ENCODE measurements around the gene OR12D3. TPM values are rescaled to one million over a fixed set of nuclear protein-coding genes. Genes with fewer than 3 reads are reported as not detected.

Gene OR12D3
- polyA plus RNA-seq, 2 of the 4 experiments (the other 2 are of a cell fraction): not detected

DNA sequence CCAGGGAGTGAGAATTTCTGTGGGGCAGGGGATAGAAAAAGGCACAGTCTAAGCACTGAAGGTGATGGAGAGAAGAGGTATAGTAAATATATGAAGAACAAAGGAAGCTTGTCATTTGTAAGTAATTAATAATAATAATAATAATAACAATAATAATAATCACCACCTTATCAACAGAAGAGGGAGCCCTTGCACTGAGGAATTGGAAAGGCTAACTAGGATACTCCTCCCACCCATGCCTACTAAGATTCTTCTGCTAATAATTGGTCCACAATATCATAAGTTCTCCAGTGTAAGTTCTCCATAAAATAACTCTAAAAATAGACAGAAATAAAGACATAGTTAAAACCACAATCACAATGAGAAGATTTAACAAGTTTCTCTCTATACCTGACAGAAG is 912 bp upstream of the OR12D3 start:
- H3K9me3 ChIP-seq: no peaks in the 10 kb centered on the region
- H3K4me2 ChIP-seq: no peak overlapping the region
- CTCF ChIA-PET: interaction anchor here (0.8 to 2.1 kb wide), 2 partner anchors 212 to 278 kb away, joined by 4 to 7 read pairs; no protein-coding TSS in a partner anchor
- H3K4me1 ChIP-seq: no peaks in the 10 kb centered on the region
- POLR2A ChIA-PET: no interaction called here
- H3K27ac ChIP-seq: no peak overlapping the region
- peak in 1 of 2 experiments; percentile 4 for DNase-seq (ENCODE audit: low read depth in 1 of 2, low spot score in 1 of 2)
- TF ChIP-seq CHD4 (IDR thresholded peaks at IDR 0.05; ENCODE audit: borderline replicate concordance) (no peak), RAD21 (conservative IDR thresholded peaks at IDR 0.05 in 1 of 2, IDR thresholded peaks at IDR 0.05 in 1 of 2) (peak; percentile 19 to 22; a peak in 2 of 5 replicates)
- H3K4me3 ChIP-seq: no peak overlapping the region
- no peak for ATAC-seq
- no peak for FAIRE-seq

DNA sequence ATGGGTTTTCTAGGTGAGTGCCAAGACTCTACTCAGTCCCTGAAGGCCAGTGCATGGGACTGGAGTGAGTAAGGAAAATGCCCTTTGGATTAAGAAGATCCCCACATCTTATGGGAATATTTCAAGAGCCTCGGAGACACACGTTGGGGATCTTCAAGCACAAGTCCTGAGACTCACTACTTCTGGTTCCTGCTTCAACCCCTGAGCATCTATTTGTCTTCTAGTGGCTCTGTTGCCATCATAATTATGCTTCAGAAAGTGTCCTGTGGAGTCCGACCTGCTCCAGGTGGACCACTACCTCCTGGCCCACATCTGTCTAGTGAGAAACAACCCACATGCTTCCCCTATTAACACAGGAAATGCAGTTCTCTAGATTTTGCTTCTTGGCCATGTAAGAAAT is 6.3 kb downstream of the OR12D3 start, which contains the start of gene OR5V1:
Gene OR5V1 (minus strand): TSS at position 101 of the 400 bp plus-strand sequence. CDS start 12,670 bp downstream, outside the sequence.
- H3K4me3 ChIP-seq: no peak within 1 kb of the TSS
- 2% methylated on average over 3 of the region's 3 CpGs for WGBS (ENCODE audit: missing lambda C conversion rate)
- H3K9me3 ChIP-seq: no peaks in the 10 kb centered on the region
- no peaks in the 10 kb centered on the region for H3K4me1 ChIP-seq
- DNase-seq (ENCODE audit: low read depth in 1 of 2, low spot score in 1 of 2): no peak
- no peak for TF ChIP-seq ESRRA (IDR thresholded peaks at IDR 0.05; ENCODE audit: borderline replicate concordance, low read length)
- no peak for TF ChIP-seq RFX5 (IDR thresholded peaks at IDR 0.05)
- TF ChIP-seq CBX8 (IDR thresholded peaks at IDR 0.05): no peak
- no peak for TF ChIP-seq MAZ (IDR thresholded peaks at IDR 0.05; ENCODE audit: borderline replicate concordance, low read depth, low read length)
- TF ChIP-seq HOXB13 (CRISPR knock-in tag; IDR thresholded peaks at IDR 0.05; ENCODE audit: low read depth): no peak
- no peak for TF ChIP-seq CHD4 (IDR thresholded peaks at IDR 0.05; ENCODE audit: borderline replicate concordance)
- no peak for TF ChIP-seq JUNB (IDR thresholded peaks at IDR 0.05)
- no peak for TF ChIP-seq CHD2 (IDR thresholded peaks at IDR 0.05; ENCODE audit: low read length, partially characterized antibody)
- ATAC-seq: no peak
- no peak within 1 kb of the TSS for H3K27ac ChIP-seq
- ChIA-PET POLR2A (no interaction called here), CTCF (interaction anchor here (1.4 kb wide), 1 partner anchor 8 kb away, joined by 4 read pairs; no protein-coding TSS in a partner anchor)
- no peak for FAIRE-seq
- H3K4me2 ChIP-seq: no peak within 1 kb of the TSS

DNA sequence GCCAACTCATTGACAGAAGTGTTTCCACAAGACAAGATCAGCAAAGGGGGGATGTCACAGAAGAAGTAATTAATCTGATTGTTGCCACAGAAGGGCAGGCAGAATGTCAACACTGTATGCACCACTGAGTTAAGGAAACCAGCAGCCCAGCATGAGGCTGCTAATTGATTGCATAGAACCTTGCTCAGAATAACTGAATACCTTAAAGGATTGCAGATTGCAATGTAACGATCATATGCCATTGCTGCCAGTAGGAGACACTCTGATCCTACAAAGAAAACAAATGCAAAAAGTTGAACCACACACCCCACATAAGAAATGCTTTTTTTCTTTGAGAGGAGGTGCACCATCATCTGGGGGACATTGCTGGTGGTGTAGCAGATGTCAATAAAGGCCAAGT is 19.5 kb downstream of the OR12D3 start:
- Histone ChIP-seq H3K4me2 (no peak overlapping the region), H3K9me3 (no peaks in the 10 kb centered on the region), H3K4me3 (no peak overlapping the region), H3K27ac (no peak overlapping the region), H3K4me1 (no peaks in the 10 kb centered on the region)
- ChIA-PET POLR2A (no interaction called here), CTCF (no interaction called here)
- FAIRE-seq (no peak), ATAC-seq (no peak), DNase-seq (ENCODE audit: low read depth in 1 of 2, low spot score in 1 of 2) (no peak)
- no peak for TF ChIP-seq PHF8 (IDR thresholded peaks at IDR 0.05; ENCODE audit: borderline replicate concordance, low read depth)
- TF ChIP-seq EP300 (IDR thresholded peaks at IDR 0.05): no peak
- TF ChIP-seq ESRRA (IDR thresholded peaks at IDR 0.05; ENCODE audit: borderline replicate concordance, low read length): no peak
- TF ChIP-seq KDM1A (IDR thresholded peaks at IDR 0.05; ENCODE audit: low read depth): no peak
- TF ChIP-seq, protein P1, sequence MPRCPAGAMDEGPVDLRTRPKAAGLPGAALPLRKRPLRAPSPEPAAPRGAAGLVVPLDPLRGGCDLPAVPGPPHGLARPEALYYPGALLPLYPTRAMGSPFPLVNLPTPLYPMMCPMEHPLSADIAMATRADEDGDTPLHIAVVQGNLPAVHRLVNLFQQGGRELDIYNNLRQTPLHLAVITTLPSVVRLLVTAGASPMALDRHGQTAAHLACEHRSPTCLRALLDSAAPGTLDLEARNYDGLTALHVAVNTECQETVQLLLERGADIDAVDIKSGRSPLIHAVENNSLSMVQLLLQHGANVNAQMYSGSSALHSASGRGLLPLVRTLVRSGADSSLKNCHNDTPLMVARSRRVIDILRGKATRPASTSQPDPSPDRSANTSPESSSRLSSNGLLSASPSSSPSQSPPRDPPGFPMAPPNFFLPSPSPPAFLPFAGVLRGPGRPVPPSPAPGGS (IDR thresholded peaks at IDR 0.05): no peak
- no peak for TF ChIP-seq FOSB (CRISPR knock-in tag; IDR thresholded peaks at IDR 0.05)
- no peak for TF ChIP-seq EHF (CRISPR knock-in tag; IDR thresholded peaks at IDR 0.05)
- TF ChIP-seq, protein P2, sequence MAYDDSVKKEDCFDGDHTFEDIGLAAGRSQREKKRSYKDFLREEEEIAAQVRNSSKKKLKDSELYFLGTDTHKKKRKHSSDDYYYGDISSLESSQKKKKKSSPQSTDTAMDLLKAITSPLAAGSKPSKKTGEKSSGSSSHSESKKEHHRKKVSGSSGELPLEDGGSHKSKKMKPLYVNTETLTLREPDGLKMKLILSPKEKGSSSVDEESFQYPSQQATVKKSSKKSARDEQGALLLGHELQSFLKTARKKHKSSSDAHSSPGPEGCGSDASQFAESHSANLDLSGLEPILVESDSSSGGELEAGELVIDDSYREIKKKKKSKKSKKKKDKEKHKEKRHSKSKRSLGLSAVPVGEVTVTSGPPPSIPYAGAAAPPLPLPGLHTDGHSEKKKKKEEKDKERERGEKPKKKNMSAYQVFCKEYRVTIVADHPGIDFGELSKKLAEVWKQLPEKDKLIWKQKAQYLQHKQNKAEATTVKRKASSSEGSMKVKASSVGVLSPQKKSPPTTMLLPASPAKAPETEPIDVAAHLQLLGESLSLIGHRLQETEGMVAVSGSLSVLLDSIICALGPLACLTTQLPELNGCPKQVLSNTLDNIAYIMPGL (CRISPR knock-in tag; IDR thresholded peaks at IDR 0.05; ENCODE audit: borderline replicate concordance): no peak
- TF ChIP-seq KDM5A (IDR thresholded peaks at IDR 0.05): no peak
- no peak for TF ChIP-seq MAZ (IDR thresholded peaks at IDR 0.05; ENCODE audit: borderline replicate concordance, low read depth, low read length)
- no peak for TF ChIP-seq CHD2 (IDR thresholded peaks at IDR 0.05; ENCODE audit: low read length, partially characterized antibody)
- TF ChIP-seq ZSCAN20 (CRISPR knock-in tag; IDR thresholded peaks at IDR 0.05): no peak
- no peak for TF ChIP-seq RARB (CRISPR knock-in tag; IDR thresholded peaks at IDR 0.05)
- TF ChIP-seq CHD4 (IDR thresholded peaks at IDR 0.05; ENCODE audit: borderline replicate concordance): no peak
- no peak for TF ChIP-seq HEYL (CRISPR knock-in tag; IDR thresholded peaks at IDR 0.05)
- TF ChIP-seq, protein P3, sequence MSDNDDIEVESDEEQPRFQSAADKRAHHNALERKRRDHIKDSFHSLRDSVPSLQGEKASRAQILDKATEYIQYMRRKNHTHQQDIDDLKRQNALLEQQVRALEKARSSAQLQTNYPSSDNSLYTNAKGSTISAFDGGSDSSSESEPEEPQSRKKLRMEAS (IDR thresholded peaks at IDR 0.05): no peak
- TF ChIP-seq TFCP2L1 (CRISPR knock-in tag; IDR thresholded peaks at IDR 0.05): no peak
- TF ChIP-seq RAD21 (conservative IDR thresholded peaks at IDR 0.05 in 1 of 2, IDR thresholded peaks at IDR 0.05 in 1 of 2): no peak
- TF ChIP-seq, protein P4, sequence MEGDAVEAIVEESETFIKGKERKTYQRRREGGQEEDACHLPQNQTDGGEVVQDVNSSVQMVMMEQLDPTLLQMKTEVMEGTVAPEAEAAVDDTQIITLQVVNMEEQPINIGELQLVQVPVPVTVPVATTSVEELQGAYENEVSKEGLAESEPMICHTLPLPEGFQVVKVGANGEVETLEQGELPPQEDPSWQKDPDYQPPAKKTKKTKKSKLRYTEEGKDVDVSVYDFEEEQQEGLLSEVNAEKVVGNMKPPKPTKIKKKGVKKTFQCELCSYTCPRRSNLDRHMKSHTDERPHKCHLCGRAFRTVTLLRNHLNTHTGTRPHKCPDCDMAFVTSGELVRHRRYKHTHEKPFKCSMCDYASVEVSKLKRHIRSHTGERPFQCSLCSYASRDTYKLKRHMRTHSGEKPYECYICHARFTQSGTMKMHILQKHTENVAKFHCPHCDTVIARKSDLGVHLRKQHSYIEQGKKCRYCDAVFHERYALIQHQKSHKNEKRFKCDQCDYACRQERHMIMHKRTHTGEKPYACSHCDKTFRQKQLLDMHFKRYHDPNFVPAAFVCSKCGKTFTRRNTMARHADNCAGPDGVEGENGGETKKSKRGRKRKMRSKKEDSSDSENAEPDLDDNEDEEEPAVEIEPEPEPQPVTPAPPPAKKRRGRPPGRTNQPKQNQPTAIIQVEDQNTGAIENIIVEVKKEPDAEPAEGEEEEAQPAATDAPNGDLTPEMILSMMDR (IDR thresholded peaks at IDR 0.05): no peak
- 0% methylated on average over 1 of the region's 1 CpG for WGBS (ENCODE audit: missing lambda C conversion rate)

Measured in A549 (cell line).